NCI-H510A (cell line): ENCODE results near the gene CCDC196.
"Not testable (repeated sequence)": the region's sequence is repeated elsewhere in the genome, so short reads cannot be mapped to it uniquely, and the experiment has no call there.

Experiments
- DNase-seq: peaks from one replicate; lab custom pipeline; 2025; lab: John Stamatoyannopoulos, UW

CCDC196 gene

GRCh38 chr14:66495218-66496098 is 9.3 kb downstream of the CCDC196 start:
- DNase-seq, result peak; percentile 11

GRCh38 chr14:66496188-66496807 is 10.1 kb downstream of the CCDC196 start:
- no peak for DNase-seq

- DNase-seq, result no peak
Measured at GRCh38 chr14:66496911-66497310, 10.7 kb downstream of the CCDC196 start.

- no peak for DNase-seq
Measured at GRCh38 chr14:66498311-66498710, 12.1 kb downstream of the CCDC196 start.

GRCh38 chr14:66501592-66501991 is 15.4 kb downstream of the CCDC196 start:
- DNase-seq, result no peak

- DNase-seq, result not testable (repeated sequence)
Measured at GRCh38 chr14:66502836-66503235, 16.7 kb downstream of the CCDC196 start.

GRCh38 chr14:66503532-66503931 is 17.4 kb downstream of the CCDC196 start:
- no peak for DNase-seq

- DNase-seq, result no peak
Measured at GRCh38 chr14:66507181-66507721, 21.1 kb downstream of the CCDC196 start.

GRCh38 chr14:66507722-66508546 is 21.8 kb downstream of the CCDC196 start, which contains the start of gene GPHN:
Gene GPHN, plus strand, starts transcription at chr14:66508147.
- DNase-seq, result peak; percentile 96

- no peak for DNase-seq
Measured at GRCh38 chr14:66508547-66508845, 22.3 kb downstream of the CCDC196 start.

GRCh38 chr14:66508846-66509621 is 22.9 kb downstream of the CCDC196 start:
- DNase-seq, result no peak

- no peak for DNase-seq
Measured at GRCh38 chr14:66509874-66510273, 23.7 kb downstream of the CCDC196 start.

GRCh38 chr14:66511849-66512248 is 25.7 kb downstream of the CCDC196 start:
- no peak for DNase-seq

GRCh38 chr14:66514213-66514612 is 28.0 kb downstream of the CCDC196 start:
- DNase-seq, result no peak

- no peak for DNase-seq
Measured at GRCh38 chr14:66530526-66530925, 44.4 kb downstream of the CCDC196 start.

GRCh38 chr14:66539034-66539433 is 52.9 kb downstream of the CCDC196 start:
- DNase-seq, result no peak

GRCh38 chr14:66540038-66540437 is 53.9 kb downstream of the CCDC196 start:
- DNase-seq, result no peak

GRCh38 chr14:66541627-66542026 is 55.5 kb downstream of the CCDC196 start:
- no peak for DNase-seq

GRCh38 chr14:66543996-66544395 is 57.8 kb downstream of the CCDC196 start:
- DNase-seq, result no peak

GRCh38 chr14:66545191-66545590 is 59.0 kb downstream of the CCDC196 start:
- not testable (repeated sequence) for DNase-seq

GRCh38 chr14:66545751-66546150 is 59.6 kb downstream of the CCDC196 start:
- DNase-seq, result not testable (repeated sequence)
